Measurements from ENCODE around the gene USP34.
"Not testable (repeated sequence)": the region's sequence is repeated elsewhere in the genome, so short reads cannot be mapped to it uniquely, and the experiment has no call there.

USP34 gene

DNA sequence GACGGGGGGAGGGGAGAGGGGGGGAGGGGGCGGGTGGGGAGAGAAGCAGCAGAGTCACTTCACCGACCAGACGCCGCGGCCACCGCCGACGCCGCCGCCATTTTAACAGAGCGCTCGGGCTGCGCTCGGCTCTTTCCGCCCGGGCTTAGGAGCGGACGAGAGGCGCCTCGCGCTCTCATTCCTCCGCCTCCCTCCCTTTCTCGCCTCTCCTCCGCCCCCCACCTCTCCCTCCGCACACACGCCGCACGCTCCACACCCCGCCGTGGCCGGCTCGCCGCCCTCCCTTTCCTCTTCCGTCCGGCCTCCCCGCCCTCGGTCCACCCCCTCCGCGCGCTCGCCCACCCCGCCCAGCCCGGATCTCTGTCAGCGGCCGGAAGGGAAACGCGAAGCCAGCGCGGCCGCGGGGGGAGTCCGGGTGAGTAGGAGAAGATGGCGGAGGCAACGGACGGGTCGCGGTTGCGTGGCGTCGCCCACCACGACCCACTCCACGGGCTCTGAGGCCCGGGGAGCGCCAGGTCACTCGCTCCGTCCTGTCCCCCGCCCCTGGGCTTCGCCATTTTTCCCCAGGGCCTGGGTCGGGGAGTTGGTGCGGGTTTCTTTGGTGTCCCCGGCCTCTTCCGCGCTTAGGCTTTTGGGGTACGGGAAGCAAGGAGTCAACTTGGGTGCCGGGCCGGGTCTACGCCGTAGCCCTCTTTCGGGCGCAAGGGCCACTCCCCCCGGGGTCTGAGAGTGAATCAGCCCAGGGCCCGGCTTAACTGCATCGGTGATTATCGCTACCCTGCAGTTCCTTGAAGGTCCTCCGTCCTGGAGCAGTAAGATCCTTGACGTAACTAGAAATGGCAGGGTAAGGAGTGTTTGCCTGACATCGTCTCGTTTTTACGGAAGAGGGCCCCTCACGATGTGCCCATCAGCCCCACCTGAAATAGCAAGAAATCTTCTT lies at the start of gene USP34:
Gene USP34, minus strand, starts transcription at position 123 of the 940 bp plus-strand sequence. CDS start 395 bp downstream, outside the sequence.
- peak; percentile 96 to 97 for DNase-seq

GRCh38 chr2:61520261-61520660 lies 49.4 kb upstream of the USP34 start:
- no peak for DNase-seq

DNA sequence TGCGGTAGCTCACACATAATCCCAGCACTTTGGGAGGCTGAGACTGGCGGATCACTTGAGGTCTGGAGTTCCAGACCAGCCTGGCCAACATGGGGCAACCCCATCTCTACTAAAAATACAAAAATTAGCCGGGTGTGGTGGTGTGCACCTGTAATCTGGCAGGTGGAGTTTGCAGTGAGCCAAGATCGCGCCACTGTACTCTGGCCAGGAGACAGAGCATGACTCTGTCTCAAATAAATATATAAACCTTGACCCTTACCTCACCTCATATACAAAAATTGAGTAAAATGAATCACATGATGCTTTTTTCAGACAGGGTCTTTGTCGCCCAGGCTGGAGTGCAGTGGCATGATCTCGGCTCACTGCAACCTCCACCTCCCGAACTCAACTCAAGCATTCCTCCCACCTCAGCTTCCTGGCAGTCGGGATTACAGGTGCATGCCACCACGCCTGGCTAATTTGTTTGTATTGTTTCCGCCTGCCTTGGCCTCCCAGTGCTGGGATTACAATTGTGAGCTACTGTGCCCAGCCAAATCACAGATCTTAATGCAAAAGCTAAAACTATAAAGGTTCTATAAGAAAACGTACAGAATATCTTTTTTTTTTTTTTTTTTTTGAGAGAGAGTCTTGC lies 42.0 kb upstream of the USP34 start:
- no peak for DNase-seq

DNA sequence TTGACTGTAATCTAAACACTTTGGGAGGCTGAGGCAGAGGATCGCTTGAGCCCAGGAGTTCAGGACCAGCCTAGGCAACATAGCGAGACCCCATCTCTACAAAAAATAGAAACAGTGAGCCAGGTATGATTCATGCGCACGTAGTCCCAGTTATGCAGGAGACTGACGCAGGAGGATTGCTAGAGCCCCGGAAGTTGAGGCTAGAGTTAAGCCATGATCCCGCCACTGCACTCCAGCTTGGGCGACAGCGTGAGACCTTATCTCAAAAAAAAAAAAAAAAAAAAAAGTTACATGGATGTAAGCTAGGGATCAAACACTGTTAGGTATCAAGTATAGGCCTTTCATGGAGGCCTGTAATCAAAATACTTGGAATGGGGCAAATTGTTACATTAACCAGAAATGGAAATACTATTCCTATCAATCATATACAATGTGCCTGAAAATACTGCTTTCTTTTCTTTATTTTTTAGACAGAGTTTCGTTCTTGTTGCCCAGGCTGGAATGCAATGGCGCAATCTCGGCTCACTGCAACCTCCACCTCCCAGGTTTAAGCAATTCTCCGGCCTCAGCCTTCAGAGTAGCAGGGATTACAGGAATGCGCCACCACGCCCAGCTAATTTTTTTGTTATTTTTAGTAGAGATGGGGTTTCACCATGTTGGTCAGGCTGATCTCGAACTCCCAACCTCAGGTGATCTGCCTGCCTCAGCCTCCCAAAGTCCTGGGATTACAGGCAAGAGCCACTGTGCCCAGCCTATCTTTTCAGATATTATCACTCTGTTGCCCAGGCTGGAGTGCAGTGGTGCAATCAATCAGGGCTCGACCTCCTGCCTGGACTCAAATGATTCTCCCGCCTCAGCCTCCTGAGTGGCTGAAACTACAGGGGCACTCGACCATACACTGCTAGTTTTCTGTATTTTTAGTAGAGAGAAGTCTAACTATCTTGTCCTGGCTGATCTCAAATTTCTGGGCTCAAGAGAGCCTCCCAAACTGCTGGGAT lies 40.1 kb upstream of the USP34 start:
- no peak for DNase-seq

DNA sequence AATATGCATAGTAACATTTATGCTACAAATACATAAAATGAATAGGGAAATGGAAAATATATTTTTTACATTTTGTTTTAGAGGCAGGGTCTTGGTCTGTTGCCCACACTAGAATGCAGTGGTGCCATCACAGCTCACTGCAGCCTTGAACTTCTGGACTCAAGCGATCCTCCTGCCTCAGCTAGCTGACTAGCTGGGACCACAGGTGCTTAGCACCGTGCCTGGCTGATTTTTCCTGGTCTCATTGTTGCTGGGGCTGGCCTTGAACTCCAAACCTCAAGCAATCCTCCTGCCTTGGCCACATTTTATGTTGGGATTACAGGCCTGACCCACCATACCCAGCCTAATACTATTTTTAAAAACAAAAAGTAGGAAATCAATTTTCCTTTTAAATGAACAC lies 34.1 kb upstream of the USP34 start:
- no peak for DNase-seq

GRCh38 chr2:61499060-61499459 lies 28.2 kb upstream of the USP34 start:
- DNase-seq: no peak

DNA sequence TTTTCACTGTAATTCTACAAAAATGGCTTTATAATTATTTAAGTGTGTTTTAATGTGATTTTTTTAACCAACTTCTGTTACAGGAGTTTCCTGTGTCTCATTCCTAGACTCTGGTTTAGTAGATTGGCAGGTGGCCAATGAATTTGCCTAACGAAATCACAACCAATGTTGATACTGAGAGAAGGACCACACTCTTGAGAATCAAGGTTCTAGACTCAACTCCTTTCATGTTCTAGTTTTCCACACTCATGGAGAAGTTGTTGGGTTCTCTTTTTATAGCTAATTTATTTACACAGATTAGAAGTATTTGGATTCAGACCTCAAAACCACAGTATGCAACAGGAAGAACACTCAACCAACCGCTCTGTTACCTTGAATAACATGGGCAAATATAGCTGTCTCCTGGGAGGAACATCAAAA lies 22.6 kb upstream of the USP34 start:
- peak in 1 of 2 donors; percentile 32 for DNase-seq

- DNase-seq: no peak
Measured at GRCh38 chr2:61492476-61492875, 21.6 kb upstream of the USP34 start.

DNA sequence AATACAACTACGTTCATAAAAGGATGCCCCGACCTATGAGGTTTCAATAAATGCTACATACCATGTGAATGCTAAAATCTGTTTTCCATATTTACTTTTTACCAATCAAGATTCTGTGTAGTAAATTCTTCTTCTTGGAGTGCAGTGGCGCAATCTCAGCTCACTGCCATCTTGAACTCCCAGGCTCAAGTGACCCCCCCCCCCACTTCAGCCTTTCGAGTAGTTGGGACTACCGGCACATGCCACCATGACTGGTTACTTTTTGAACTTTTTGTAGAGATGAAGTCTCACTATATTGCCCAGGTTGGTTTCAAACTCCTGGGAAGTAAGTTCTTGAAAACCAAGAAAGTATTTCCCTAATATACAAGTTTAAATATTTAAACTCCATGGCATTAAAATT lies 14.4 kb upstream of the USP34 start:
- DNase-seq: no peak

DNA sequence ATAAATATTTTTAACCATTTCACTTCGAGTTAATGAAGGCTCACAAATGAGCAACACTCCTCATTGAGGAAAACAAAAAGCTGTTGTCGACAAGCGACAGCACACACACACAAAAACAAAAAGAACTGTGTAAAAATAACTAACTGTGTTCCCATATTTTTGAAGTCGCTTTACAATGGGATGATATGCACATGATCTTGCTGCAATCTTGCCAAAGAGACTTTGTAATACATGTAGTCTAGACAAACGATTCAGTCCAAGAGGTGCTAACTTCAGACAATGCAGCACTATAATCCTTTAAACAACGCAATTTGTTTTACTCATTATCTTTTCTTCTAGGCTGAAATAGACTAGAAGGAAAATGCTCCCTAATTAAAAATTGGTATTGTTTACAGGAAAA lies 7.2 kb upstream of the USP34 start:
- no peak for DNase-seq

DNA sequence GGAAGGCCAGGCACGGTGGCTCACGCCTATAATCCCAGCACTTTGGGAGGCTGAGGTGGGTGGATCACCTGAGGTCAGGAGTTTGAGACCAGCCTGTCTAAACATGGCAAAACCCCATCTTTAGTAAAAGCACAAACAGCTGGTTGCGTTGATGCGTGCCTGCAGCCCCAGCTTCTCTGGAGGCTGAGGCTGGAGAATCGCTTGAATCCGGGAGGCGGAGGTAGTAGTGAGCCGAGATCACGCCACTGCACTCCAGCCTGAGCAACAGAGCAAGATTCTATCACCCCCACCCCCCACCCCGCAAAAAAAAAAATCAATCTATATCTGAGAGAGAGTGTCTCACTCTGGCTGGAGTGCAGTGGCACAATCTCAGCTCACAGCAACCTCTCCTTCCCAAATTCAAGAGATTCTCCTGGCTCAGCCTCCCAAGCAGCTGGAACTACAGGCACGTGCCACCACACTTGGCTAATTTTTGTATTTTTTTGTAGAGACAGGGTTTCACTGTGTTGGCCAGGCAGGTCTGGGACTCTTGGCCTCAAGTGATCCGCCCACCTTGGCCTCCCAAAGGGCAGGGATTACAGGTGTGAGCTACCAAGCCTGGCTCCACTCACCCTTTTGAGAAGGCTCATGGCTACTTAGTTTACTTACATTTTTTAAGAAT lies 6.2 kb upstream of the USP34 start:
- not testable (repeated sequence) for DNase-seq

GRCh38 chr2:61471905-61472805 lies 1.3 kb upstream of the USP34 start:
- peak; percentile 26 to 49 for DNase-seq

DNA sequence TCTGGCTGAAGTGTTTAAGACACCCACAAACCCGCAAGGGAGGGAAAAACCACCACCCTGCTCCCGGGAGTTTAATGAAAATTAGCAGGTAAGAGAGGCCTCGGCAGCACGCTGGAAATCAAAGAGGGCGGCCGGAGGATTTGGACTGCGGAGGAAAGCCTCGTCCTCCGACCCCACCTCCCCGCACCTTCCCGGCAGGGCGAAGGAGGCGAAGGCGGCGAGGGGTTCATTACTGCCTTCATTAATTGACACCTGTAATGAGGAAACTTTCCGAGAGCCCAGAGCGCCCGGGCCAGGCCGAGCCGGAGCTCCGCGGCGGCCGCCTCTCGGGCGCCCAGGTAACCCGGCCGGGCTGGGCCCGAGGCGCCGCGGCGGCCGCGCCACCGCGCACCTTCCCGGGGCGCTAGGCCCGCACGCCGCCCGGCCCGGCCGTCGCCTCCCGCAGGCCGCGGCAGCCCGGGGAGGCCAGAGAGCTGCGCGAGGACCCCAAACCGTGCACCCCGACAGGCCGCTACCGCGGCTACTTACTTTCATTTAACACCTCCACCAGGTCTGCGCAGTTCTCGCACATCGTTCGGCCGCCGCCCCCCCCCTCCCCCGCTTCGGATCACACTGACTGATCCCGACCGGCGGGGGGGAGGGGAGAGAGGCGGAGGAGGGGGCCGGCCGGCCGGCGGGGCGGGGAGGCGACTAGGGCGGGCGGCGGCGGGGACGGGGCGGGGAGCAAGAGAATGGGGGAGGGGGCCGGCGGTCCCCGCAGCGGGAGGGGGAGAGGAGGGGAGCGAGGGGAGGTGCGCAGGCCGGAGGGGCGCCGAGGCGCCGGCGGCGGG lies 550 bp downstream of the USP34 start:
- DNase-seq: peak; percentile 83 to 87

DNA sequence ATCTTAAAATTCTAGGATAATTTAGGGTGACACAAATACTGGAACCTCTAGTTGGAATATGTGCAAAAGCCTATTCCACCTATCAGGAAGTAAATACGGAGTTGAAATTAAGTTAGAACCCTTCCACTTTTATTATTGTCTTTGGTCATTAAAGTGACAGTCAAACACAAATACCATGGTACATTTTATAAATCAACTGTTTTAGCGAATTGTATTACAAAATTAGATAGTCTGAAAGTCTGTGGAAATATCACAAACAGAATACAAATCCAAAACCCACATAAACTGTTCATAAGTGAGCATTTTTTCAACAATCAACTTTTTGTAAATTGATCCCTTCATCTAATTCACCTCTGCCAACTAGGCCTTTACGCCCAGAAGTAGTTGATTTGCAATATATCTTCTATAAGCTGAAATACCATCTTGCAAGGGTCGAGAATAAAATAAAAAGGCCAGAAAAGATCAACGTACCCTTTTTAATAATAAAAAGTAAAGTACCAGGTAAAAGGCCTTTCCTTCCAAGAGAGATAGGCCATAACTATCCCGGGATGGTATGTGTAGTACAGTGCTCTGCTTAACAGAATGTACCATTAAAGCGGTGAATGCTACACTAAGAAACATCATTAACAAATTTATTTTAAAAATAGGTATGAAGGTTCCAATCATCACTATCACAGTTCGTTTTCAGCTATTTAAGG lies 1.3 kb downstream of the USP34 start:
- no peak for DNase-seq

DNA sequence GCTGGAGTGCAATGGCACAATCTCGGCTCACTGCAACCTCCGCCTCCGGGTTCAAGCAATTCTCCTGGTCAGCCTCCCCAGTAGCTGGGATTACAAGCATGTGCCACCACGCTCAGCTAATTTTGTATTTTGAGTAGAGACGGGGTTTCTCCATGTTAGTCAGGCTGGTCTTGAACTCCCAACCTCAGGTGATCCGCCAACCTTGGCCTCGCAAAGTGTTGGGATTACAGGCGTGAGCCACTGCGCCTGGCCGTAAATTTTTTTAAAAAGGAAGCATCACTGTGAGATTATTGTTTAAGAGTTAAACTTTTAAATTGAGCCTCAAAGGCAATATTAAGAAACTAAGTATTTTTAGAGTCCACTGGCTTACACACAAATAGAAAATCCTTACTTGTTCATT lies 2.7 kb downstream of the USP34 start:
- DNase-seq: not testable (repeated sequence)

- no peak for DNase-seq
Measured at GRCh38 chr2:61465045-61465444, 5.8 kb downstream of the USP34 start.

DNA sequence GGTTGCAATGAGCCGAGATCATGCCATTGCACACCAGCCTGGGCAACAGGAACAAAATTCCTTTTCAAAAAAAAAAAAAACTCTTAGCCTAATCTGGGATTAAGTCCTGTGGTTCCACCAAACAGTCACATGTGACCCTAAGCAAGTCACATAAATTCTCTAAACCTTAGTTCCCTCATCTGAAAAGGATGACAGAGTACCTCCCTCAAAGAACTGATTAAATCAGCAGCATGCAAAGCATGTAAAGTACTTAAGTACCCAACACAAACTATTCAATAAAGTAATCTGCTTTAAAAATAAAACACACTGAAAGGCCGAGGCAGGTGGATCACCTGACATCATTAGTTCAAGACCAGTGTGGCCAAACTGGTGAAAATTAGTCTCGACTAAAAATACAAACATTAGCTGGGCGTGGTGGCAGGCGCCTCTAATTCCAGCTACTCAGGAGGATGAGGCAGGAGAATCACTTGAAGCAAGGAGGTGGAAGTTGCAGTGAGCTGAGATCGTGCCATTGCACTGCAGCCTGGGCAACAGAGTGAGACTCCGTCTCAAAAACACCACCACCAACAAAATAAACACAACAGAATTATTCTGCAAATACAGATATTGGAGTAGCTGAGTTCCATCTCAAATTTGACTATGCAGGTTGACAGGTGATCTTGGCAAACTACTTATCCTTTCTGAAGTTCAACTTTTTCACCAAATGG lies 7.0 kb downstream of the USP34 start:
- no peak for DNase-seq

DNA sequence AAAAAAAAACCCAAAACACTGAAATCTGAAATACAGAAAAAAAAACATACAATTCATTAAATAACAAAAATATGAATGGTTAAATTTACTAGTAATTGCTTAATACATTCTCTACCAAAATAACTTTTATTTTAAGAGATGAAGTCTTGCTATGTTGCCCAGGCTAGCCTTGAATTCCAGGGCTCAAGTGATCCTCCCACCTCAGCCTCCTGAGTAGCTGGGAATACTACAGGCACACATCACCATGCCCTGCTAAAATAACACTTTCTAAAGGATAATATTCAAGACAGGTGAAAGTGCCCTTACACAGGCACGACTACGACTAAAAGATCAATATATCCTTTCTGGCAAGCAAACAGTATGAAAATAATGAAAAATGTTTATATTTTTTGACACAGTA lies 9.5 kb downstream of the USP34 start:
- DNase-seq: no peak

- DNase-seq: no peak
Measured at GRCh38 chr2:61460163-61460562, 10.7 kb downstream of the USP34 start.

Data from CD4-positive, alpha-beta T cell treated with Interleukin-4 for 1 hour (primary cell).